NB4 (cell line): Measurements from ENCODE around the gene KSR1.

Source experiments
- DNase-seq: peaks from one replicate; pipeline ENCODE4 v3.0.0; 2010; ENCODE audit warnings: low read depth
- H3K4me3 ChIP-seq: one replicate; pipeline ENCODE4 v1.5.1; 2011; ENCODE audit warnings: mild to moderate bottlenecking, low read depth, low read length, moderate library complexity
- MYC ChIP-seq: IDR thresholded peaks from 2 replicates; pipeline ENCODE4 v1.6.1; 2011; ENCODE audit warnings: low read depth, low read length
- POLR2A ChIP-seq: IDR thresholded peaks from 2 replicates; pipeline ENCODE4 v1.6.1; 2011; ENCODE audit warnings: mild to moderate bottlenecking; ENCODE audit not compliant: insufficient read length; ENCODE audit errors: extremely low read depth
- TF ChIP-seq, protein P1 (sequence below): IDR thresholded peaks from one replicate; pipeline ENCODE4 v1.5.1; 2012; ENCODE audit warnings: low read depth, low read length
- TF ChIP-seq, protein P2 (sequence below): IDR thresholded peaks from 2 replicates; pipeline ENCODE4 v1.6.1; 2011; ENCODE audit warnings: low read depth, low read length

Gene KSR1

DNA sequence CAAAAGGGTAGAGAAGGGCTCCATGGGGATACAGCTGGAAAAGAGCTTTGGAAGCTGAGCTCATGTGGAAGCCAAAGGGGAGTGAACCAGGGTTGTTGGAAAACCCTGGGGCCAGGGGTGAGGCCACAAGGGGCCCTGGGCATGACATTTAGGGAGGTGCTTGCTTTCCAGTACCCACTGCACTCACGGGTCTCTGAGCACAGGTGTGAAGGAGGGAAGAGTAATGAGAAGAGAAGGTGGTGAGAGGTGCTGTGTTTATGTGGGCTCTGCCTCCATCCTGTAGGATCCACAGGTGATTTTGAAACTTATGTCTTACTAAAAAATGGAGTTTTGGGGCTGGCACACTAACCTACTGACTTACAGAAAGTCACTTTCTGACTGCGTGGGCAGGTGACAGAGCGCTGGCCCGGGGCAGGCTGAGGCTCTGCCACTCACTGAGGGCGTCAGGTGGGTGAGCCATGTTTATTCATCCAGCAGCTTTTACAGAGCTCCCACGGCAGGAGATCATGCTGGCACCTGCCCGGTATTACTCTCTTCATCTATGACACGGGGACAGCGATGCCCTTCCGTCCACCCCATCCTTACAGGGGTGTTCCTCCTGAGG lies 18.9 kb downstream of the KSR1 start:
- no peak for DNase-seq
- TF ChIP-seq, protein P1, sequence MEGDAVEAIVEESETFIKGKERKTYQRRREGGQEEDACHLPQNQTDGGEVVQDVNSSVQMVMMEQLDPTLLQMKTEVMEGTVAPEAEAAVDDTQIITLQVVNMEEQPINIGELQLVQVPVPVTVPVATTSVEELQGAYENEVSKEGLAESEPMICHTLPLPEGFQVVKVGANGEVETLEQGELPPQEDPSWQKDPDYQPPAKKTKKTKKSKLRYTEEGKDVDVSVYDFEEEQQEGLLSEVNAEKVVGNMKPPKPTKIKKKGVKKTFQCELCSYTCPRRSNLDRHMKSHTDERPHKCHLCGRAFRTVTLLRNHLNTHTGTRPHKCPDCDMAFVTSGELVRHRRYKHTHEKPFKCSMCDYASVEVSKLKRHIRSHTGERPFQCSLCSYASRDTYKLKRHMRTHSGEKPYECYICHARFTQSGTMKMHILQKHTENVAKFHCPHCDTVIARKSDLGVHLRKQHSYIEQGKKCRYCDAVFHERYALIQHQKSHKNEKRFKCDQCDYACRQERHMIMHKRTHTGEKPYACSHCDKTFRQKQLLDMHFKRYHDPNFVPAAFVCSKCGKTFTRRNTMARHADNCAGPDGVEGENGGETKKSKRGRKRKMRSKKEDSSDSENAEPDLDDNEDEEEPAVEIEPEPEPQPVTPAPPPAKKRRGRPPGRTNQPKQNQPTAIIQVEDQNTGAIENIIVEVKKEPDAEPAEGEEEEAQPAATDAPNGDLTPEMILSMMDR, result no peak
- TF ChIP-seq MYC (no peak), POLR2A (no peak)
- TF ChIP-seq, protein P2, sequence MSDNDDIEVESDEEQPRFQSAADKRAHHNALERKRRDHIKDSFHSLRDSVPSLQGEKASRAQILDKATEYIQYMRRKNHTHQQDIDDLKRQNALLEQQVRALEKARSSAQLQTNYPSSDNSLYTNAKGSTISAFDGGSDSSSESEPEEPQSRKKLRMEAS, result no peak
- H3K4me3 ChIP-seq, result no peak overlapping the region

DNA sequence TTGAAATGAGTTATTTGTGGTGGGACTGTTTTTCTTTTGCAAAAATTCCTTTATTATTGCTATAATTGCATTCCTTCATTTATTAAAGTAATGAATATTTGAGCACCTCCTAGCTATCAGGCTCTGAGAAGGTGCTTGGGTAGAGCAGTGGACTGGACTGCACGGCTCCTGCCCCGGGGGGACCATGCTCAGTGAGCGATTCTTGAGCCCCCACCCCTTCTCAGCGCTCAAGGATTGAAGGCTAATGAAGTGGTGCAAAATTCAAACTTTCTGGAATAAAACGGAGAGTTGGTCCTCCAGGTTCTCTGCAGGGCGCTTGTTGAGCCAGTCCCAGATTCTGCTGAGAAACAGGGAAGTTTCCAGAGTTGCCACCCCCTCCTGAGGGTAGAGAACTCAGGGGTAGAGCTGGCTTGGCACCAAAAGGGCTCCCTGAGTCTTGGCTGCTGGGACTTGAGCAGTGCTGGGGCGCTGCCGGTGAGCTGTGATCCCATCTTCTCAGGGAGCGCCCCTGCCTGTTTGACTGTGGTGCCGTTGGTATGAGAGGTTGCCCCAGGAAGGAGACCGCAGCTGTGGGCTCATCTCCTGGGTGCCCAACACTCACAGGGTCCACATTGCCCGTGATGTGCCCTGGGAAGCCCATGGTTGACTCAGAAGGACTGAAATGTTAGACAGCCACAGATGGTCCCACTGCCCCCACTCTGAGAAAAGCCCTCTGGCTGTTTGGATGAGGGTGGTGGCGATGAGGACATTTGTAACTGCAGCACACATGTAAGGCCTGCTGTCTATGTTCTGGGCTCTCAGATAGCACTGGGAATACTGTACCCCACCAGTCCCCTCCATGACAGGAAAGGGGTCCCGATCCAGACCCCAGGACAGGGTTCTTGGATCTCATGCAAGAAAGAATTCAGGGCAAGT lies 20.0 kb downstream of the KSR1 start:
- TF ChIP-seq, protein P1, result no peak
- TF ChIP-seq, protein P2, result no peak
- TF ChIP-seq POLR2A (no peak), MYC (no peak)
- DNase-seq, result no peak
- H3K4me3 ChIP-seq, result no peak overlapping the region

DNA sequence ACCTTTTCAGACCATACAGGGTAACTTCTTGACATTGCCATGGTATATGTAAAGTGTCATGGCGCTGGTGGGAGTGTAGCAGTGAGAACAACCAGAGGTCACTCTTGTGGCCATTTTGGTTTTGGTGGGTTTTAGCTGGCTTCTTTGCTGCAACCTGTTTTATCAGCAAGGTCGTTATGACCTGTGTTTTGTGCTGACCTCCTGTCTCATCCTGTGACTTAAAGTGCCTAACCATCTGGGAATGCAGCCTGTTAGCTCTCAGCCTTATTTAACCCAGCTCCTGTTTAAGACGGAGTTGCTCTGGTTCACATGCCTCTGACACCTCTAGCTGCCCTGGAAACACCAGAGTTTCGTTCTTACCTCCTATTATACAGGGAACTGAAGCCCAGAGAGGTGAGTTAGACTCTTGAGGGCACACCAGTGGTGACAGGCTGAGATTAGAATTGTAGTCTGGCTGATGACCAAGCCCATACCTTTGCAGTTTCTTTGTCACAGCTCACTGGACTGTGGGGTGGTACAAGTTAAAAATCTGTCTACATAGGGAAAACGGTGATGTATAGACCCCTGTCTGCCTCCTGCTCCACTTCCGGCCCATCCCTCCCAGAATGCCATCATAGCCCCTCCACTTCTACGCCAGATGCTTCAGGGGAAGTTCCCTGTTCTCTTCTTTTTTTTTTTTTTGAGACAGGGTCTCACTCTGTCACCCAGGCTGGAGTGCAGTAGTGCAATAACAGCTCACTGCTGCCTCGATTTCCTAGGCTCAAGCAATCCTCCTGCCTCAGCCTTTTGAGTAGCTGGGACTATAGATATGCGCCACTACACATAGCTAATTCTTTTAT lies 21.0 kb downstream of the KSR1 start:
- TF ChIP-seq POLR2A, result no peak
- TF ChIP-seq, protein P2, result no peak
- no peak for TF ChIP-seq MYC
- no peak for DNase-seq
- no peak overlapping the region for H3K4me3 ChIP-seq

DNA sequence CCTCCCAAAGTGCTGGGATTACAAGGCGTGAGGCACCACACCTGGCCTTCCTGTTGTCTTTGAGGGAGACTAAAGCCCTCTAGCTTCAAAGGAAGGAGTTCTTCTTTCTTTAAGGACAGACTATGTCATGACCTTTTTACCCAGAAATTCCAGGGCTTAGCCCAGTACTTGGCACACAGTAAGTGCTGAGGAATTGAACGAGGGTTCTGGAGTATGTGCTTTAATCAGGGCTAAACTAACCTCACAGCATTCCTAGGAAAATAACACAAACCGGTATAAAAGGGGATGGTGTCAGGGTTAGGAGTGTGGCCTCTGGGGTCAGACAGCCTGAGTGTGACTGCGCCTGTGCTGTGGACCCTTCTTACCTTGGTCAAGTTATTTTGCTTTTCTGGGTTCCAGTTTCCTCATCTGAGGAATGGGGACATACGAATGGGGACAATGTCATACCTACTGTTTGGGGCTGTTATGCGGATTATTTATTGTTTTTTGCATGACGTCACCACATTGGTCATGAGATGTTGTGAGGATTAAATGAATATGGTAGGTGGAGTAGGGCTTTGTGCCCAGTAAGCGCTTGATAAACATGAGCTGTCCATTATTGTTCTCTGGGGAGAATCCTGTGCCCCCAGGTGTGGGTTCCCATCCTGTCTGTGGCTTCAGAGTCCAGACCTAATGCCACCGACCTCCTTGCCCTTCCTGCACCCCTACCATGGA lies 21.9 kb downstream of the KSR1 start:
- H3K4me3 ChIP-seq, result no peak overlapping the region
- no peak for DNase-seq
- TF ChIP-seq POLR2A, result no peak
- no peak for TF ChIP-seq MYC
- TF ChIP-seq, protein P2, result no peak
- TF ChIP-seq, protein P1, result no peak

DNA sequence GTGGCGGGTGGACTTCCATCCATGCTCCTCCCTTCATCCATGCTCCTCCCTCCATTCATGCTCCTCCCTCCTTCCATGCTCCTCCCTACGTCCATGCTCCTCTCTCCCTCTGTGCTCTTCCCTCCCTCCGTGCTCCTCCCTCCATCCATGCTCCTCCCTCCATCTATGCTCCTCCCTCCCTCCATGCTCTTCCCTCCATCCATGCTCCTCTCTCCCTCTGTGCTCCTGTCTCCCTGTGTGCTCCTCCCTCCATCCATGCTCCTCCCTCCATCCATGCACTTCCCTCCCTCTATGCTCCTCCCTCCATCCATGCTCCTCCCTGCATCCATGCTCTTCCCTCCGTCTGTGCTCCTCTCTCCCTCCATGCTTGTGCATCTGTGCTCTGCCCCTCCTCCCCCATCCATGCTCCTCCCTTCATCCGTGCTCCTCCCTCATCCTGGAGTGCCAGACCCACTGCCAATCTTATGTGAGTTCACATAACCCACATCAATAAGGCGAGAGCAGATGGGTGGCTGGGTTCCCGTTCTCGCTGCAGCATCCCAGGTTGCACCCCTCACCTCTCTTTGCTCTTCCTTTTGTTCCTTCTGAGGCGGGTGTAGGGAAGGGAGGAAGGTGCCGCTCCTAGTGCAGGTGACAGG lies 22.8 kb downstream of the KSR1 start:
- H3K4me3 ChIP-seq, result no peak overlapping the region
- DNase-seq, result no peak
- no peak for TF ChIP-seq POLR2A

DNA sequence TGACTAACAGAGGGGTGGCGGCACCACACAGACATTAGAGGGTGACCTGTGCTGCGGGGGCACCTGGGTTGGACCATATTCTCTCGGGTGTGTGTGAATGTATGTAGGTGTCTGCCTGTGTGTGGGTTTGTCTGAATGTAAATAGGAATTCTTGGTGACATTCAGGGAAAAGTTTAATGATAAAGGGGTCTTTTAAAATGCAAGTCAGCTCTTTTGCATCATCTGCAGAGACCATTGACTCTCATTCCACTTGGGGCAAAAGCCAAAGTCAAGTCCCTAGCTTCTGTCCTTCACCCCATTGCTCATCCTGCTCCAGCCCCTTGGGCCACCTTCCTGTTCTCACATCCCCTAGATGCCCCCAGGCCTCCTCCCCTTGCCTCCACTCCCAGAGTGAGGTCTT lies 23.6 kb downstream of the KSR1 start:
- TF ChIP-seq, protein P1, result no peak
- no peak for TF ChIP-seq MYC
- TF ChIP-seq POLR2A, result no peak
- TF ChIP-seq, protein P2, result no peak
- H3K4me3 ChIP-seq, result no peak overlapping the region
- no peak for DNase-seq
